ENCODE data around the gene ITPKB.

ITPKB gene

DNA sequence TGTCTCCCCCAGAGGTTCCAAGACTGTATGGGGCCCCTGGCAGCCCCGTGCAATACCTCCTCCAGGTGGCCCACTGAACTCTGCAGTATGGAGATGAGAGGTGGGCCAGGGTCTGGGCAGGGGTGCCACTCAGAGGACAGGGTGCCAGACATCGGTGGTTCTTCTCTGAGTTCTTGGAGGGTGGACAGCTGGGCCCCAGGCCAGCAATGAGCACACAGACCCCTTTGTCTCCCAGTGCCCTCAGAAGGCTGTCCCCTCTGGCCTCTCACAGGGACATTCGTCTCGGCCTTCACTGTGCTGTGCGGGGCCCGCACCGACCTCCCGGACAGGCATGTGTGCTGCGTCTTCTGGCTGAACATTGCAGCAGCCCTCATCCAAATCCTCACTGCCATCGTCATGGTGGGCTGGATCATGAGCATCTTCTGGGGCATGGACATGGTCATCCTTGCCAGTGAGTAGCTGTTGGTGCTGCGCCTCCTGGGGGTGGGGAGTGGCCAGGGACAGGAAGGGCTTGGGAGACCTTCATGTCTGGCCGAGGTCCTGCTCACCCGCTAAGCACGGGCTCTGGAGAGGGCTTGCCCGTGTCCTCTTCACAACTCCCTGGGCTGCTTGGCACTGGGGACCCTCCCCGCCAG is 142.4 kb downstream of the ITPKB start:
- no peaks in the 10 kb centered on the region for H3K36me3 Mint-ChIP-seq (ENCODE audit: low read depth)
- H3K9me3 Mint-ChIP-seq, result peaks cover 4% of the 10 kb centered on the region
- H3K27me3 Mint-ChIP-seq (ENCODE audit: low read depth), result peaks cover 12% of the 10 kb centered on the region
- H3K4me3 Mint-ChIP-seq, result no peak overlapping the region
- peaks cover 5% of the 10 kb centered on the region for H3K4me1 Mint-ChIP-seq
- H3K27ac Mint-ChIP-seq, result no peak overlapping the region
- TF ChIP-seq, protein P1, sequence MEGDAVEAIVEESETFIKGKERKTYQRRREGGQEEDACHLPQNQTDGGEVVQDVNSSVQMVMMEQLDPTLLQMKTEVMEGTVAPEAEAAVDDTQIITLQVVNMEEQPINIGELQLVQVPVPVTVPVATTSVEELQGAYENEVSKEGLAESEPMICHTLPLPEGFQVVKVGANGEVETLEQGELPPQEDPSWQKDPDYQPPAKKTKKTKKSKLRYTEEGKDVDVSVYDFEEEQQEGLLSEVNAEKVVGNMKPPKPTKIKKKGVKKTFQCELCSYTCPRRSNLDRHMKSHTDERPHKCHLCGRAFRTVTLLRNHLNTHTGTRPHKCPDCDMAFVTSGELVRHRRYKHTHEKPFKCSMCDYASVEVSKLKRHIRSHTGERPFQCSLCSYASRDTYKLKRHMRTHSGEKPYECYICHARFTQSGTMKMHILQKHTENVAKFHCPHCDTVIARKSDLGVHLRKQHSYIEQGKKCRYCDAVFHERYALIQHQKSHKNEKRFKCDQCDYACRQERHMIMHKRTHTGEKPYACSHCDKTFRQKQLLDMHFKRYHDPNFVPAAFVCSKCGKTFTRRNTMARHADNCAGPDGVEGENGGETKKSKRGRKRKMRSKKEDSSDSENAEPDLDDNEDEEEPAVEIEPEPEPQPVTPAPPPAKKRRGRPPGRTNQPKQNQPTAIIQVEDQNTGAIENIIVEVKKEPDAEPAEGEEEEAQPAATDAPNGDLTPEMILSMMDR (IDR thresholded peaks at IDR 0.05; ENCODE audit: unreplicated experiment in 3 of 3), result no peak

DNA sequence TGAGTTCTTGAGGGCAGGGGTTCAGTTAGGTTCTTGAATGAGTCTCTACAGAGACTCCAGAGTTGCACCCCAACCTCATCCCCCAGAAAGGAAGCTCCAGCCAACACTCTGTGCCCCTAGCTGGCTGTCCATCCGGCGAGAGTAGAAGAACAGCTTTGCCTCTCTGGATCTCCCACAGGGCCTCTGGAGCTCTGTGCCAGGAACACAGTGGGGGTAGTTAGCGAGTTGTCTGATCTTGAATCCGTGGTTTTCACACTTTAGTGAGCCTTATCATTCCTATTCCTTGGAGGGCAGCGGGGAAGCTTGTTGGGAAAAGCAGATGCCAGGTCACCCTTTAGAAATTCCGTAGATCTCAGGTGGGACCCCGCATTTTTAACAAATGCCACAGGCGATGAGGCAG is 145.5 kb downstream of the ITPKB start:
- H3K36me3 Mint-ChIP-seq (ENCODE audit: low read depth), result no peaks in the 10 kb centered on the region
- no peak overlapping the region for H3K27ac Mint-ChIP-seq
- peaks cover 10% of the 10 kb centered on the region for H3K27me3 Mint-ChIP-seq (ENCODE audit: low read depth)
- TF ChIP-seq, protein P1 (IDR thresholded peaks at IDR 0.05; ENCODE audit: unreplicated experiment in 3 of 3), result no peak
- H3K9me3 Mint-ChIP-seq, result peaks cover 4% of the 10 kb centered on the region
- H3K4me3 Mint-ChIP-seq, result no peak overlapping the region
- H3K4me1 Mint-ChIP-seq, result no peaks in the 10 kb centered on the region

DNA sequence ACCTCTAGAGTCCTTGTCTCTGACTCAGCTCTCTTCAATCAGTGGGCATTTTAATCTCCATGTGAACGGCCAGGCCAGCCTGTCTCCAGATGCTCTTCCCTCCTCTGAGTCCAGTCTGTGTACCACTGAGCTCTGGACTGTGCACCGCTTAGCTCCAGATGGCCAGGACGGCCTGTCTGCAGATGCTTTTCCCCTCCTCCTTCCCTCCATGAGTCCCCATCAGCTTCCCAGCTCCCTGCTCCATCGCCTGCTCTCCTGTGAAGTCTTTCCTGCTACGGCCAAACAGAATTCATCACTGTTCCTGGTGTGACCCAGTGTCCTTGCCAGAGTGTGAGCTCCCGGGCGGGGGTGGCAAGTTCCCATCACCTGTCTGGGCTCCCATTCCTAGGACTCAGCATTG is 148.5 kb downstream of the ITPKB start:
- H3K27ac Mint-ChIP-seq, result no peak overlapping the region
- no peaks in the 10 kb centered on the region for H3K36me3 Mint-ChIP-seq (ENCODE audit: low read depth)
- H3K4me3 Mint-ChIP-seq, result no peak overlapping the region
- TF ChIP-seq, protein P1 (IDR thresholded peaks at IDR 0.05; ENCODE audit: unreplicated experiment in 3 of 3), result no peak
- H3K27me3 Mint-ChIP-seq (ENCODE audit: low read depth), result peaks cover 7% of the 10 kb centered on the region
- H3K4me1 Mint-ChIP-seq, result no peaks in the 10 kb centered on the region
- peaks cover 2% of the 10 kb centered on the region for H3K9me3 Mint-ChIP-seq

DNA sequence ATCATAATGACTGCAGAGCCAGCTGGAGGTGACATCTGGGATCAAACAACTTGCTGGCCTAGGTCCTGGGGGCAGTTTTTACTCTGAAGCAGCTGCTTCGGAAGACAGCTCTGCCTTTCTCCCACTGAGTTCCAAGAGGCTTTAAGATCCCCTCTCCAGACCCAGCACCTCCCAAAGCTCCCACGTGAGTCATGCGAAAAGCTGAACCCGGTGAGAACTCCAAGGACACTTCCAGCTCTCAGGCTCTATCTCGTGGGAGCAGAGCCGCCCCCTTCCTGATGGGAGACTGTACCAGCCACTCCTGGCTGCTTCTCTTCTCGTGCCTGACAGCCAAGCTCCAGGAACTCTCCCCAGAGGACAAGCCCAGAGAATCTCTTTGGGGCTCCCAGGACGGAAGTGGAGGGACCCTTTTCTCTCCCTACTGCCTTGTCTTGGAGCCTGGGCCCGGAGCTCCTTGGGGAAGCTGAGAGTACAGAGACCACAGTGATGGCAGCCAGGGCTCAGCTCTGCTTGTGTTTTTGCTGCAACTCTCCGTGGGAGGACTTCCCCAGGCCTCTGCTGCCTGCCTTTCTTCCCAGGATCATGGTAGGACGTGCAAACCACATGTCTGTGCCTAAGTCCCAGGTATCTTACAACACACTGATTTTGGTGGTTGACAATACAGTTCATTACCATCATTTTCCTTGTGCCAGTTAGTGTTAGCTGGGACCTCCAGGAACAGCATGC is 149.9 kb downstream of the ITPKB start:
- H3K27ac Mint-ChIP-seq, result no peak overlapping the region
- TF ChIP-seq, protein P1 (IDR thresholded peaks at IDR 0.05; ENCODE audit: unreplicated experiment in 3 of 3), result no peak
- H3K36me3 Mint-ChIP-seq (ENCODE audit: low read depth), result no peaks in the 10 kb centered on the region
- peaks cover 7% of the 10 kb centered on the region for H3K27me3 Mint-ChIP-seq (ENCODE audit: low read depth)
- no peaks in the 10 kb centered on the region for H3K9me3 Mint-ChIP-seq
- H3K4me1 Mint-ChIP-seq, result no peaks in the 10 kb centered on the region
- no peak overlapping the region for H3K4me3 Mint-ChIP-seq

DNA sequence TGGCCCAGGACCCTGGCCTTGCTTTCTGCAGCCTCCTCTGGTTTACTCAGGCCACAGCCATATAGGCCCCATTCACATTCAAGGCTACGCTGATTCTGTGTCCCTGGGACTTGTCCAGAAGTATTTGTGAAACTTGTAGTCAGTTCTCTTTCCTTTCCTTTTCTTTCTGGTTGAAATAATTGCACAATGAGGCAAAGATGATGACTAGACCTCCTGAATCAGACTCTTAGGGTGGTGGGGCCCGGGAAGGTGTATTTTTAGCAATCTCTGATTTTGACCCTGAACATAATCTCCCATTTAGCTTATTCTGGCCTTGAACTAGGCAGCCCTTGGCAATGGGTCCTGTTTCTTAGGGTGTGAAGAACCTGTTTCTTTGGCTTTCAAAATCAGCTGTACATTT is 150.6 kb downstream of the ITPKB start:
- no peak overlapping the region for H3K4me3 Mint-ChIP-seq
- no peak overlapping the region for H3K27ac Mint-ChIP-seq
- H3K4me1 Mint-ChIP-seq, result no peaks in the 10 kb centered on the region
- TF ChIP-seq, protein P1 (IDR thresholded peaks at IDR 0.05; ENCODE audit: unreplicated experiment in 3 of 3), result no peak
- no peaks in the 10 kb centered on the region for H3K9me3 Mint-ChIP-seq
- H3K27me3 Mint-ChIP-seq (ENCODE audit: low read depth), result peaks cover 3% of the 10 kb centered on the region
- H3K36me3 Mint-ChIP-seq (ENCODE audit: low read depth), result no peaks in the 10 kb centered on the region
